Memory B cell (primary cell): ENCODE results near the gene MLANA.
"Not testable (repeated sequence)": the region's sequence is repeated elsewhere in the genome, so short reads cannot be mapped to it uniquely, and the experiment has no call there.

Experiments
- ATAC-seq: fragments of 150-1000 bp; cut with Tn5 transposase; 2 replicates; pipeline ENCODE4 v1.10.0; 2021; ENCODE audit warnings: low read depth, mild to moderate bottlenecking, moderate library complexity
- DNase-seq, 2 donors: peaks; one replicate each; pipeline ENCODE4 v3.0.0; 2022; ENCODE audit warnings: low spot score in 2 of 2
- H3K27ac Mint-ChIP-seq: one replicate; pipeline ENCODE4 v1.8.0; 2022; ENCODE audit warnings: mild to moderate bottlenecking, moderate library complexity, mixed read lengths
- H3K27me3 Mint-ChIP-seq: one replicate; pipeline ENCODE4 v1.8.0; 2022; ENCODE audit warnings: mixed read lengths
- H3K36me3 Mint-ChIP-seq: one replicate; pipeline ENCODE4 v1.8.0; 2022; ENCODE audit warnings: mild to moderate bottlenecking, mixed read lengths
- H3K4me1 Mint-ChIP-seq: one replicate; pipeline ENCODE4 v1.8.0; 2022; ENCODE audit warnings: mixed read lengths
- H3K4me3 Mint-ChIP-seq: one replicate; pipeline ENCODE4 v1.8.0; 2022; ENCODE audit warnings: mild to moderate bottlenecking, moderate library complexity, mixed read lengths
- H3K9me3 Mint-ChIP-seq: one replicate; pipeline ENCODE4 v1.8.0; 2022; ENCODE audit warnings: mixed read lengths

Gene MLANA

GRCh38 chr9:5876711-5877110 is 14.0 kb upstream of the MLANA start:
- Mint-ChIP-seq H3K4me3 (no peak overlapping the region), H3K27ac (no peak overlapping the region), H3K9me3 (no peaks in the 10 kb centered on the region), H3K4me1 (peaks cover 13% of the 10 kb centered on the region), H3K27me3 (no peaks in the 10 kb centered on the region), H3K36me3 (peaks cover 15% of the 10 kb centered on the region)
- ATAC-seq (no peak), DNase-seq (no peak)

GRCh38 chr9:5879419-5880181 is 11.1 kb upstream of the MLANA start:
- Mint-ChIP-seq H3K4me1 (peaks cover 13% of the 10 kb centered on the region), H3K27ac (no peak overlapping the region)
- no peak for ATAC-seq

GRCh38 chr9:5882244-5883012 is 8.3 kb upstream of the MLANA start:
- not testable (repeated sequence) for ATAC-seq, H3K9me3 Mint-ChIP-seq, H3K4me1 Mint-ChIP-seq, H3K27me3 Mint-ChIP-seq, H3K4me3 Mint-ChIP-seq, H3K27ac Mint-ChIP-seq, DNase-seq, H3K36me3 Mint-ChIP-seq

More at GRCh38 chr9:5879419-5880181, 11.1 kb upstream of the MLANA start:
- no peaks in the 10 kb centered on the region for H3K27me3 Mint-ChIP-seq
- H3K36me3 Mint-ChIP-seq, result peaks cover 9% of the 10 kb centered on the region
- no peaks in the 10 kb centered on the region for H3K9me3 Mint-ChIP-seq
- no peak for DNase-seq
- no peak overlapping the region for H3K4me3 Mint-ChIP-seq

- DNase-seq (no peak), ATAC-seq (no peak)
- Mint-ChIP-seq H3K27ac (no peak overlapping the region), H3K9me3 (no peaks in the 10 kb centered on the region), H3K36me3 (peaks cover 6% of the 10 kb centered on the region), H3K27me3 (no peaks in the 10 kb centered on the region), H3K4me3 (no peak overlapping the region), H3K4me1 (no peaks in the 10 kb centered on the region)
Observed at GRCh38 chr9:5884191-5884590, 6.5 kb upstream of the MLANA start.

GRCh38 chr9:5886114-5886939 is 4.4 kb upstream of the MLANA start:
- Mint-ChIP-seq H3K4me1 (no peaks in the 10 kb centered on the region), H3K9me3 (no peaks in the 10 kb centered on the region), H3K4me3 (no peak overlapping the region), H3K27me3 (no peaks in the 10 kb centered on the region), H3K36me3 (peaks cover 6% of the 10 kb centered on the region), H3K27ac (no peak overlapping the region)
- ATAC-seq (peak; percentile 97), DNase-seq (peak; percentile 67 to 75)

- peaks cover 7% of the 10 kb centered on the region for H3K36me3 Mint-ChIP-seq
- no peaks in the 10 kb centered on the region for H3K27me3 Mint-ChIP-seq
- H3K27ac Mint-ChIP-seq, result no peak overlapping the region
- ATAC-seq (no peak), DNase-seq (no peak)
- H3K9me3 Mint-ChIP-seq, result no peaks in the 10 kb centered on the region
- no peaks in the 10 kb centered on the region for H3K4me1 Mint-ChIP-seq
- H3K4me3 Mint-ChIP-seq, result no peak overlapping the region
Observed at GRCh38 chr9:5892456-5893133, 1.9 kb downstream of the MLANA start.

GRCh38 chr9:5893134-5893505 is 2.4 kb downstream of the MLANA start:
- ATAC-seq (no peak), DNase-seq (no peak)
- Mint-ChIP-seq H3K36me3 (peaks cover 7% of the 10 kb centered on the region), H3K9me3 (no peaks in the 10 kb centered on the region), H3K27ac (no peak overlapping the region), H3K4me3 (no peak overlapping the region), H3K4me1 (no peaks in the 10 kb centered on the region), H3K27me3 (no peaks in the 10 kb centered on the region)

- H3K4me3 Mint-ChIP-seq, result no peak overlapping the region
- peaks cover 13% of the 10 kb centered on the region for H3K36me3 Mint-ChIP-seq
- DNase-seq, result no peak
- no peaks in the 10 kb centered on the region for H3K4me1 Mint-ChIP-seq
- no peaks in the 10 kb centered on the region for H3K27me3 Mint-ChIP-seq
- no peak for ATAC-seq
- H3K9me3 Mint-ChIP-seq, result no peaks in the 10 kb centered on the region
- no peak overlapping the region for H3K27ac Mint-ChIP-seq
Observed at GRCh38 chr9:5893591-5894236, 3.0 kb downstream of the MLANA start.

GRCh38 chr9:5894237-5894959 is 3.7 kb downstream of the MLANA start:
- Mint-ChIP-seq H3K9me3 (no peaks in the 10 kb centered on the region), H3K4me3 (no peak overlapping the region), H3K36me3 (peaks cover 19% of the 10 kb centered on the region), H3K27me3 (no peaks in the 10 kb centered on the region), H3K4me1 (no peaks in the 10 kb centered on the region), H3K27ac (no peak overlapping the region)
- ATAC-seq (no peak), DNase-seq (no peak)

- no peak for DNase-seq
Observed at GRCh38 chr9:5895782-5896181, 5.1 kb downstream of the MLANA start.

GRCh38 chr9:5896863-5897262 is 6.2 kb downstream of the MLANA start:
- no peak overlapping the region for H3K4me3 Mint-ChIP-seq
- DNase-seq, result no peak
- no peak for ATAC-seq
- H3K27ac Mint-ChIP-seq, result no peak overlapping the region
- peaks cover 27% of the 10 kb centered on the region for H3K36me3 Mint-ChIP-seq
- H3K27me3 Mint-ChIP-seq, result no peaks in the 10 kb centered on the region
- no peaks in the 10 kb centered on the region for H3K4me1 Mint-ChIP-seq
- no peaks in the 10 kb centered on the region for H3K9me3 Mint-ChIP-seq

More at GRCh38 chr9:5895782-5896181, 5.1 kb downstream of the MLANA start:
- no peak overlapping the region for H3K27ac Mint-ChIP-seq
- H3K27me3 Mint-ChIP-seq, result no peaks in the 10 kb centered on the region
- H3K9me3 Mint-ChIP-seq, result no peaks in the 10 kb centered on the region
- H3K36me3 Mint-ChIP-seq, result peaks cover 25% of the 10 kb centered on the region
- H3K4me3 Mint-ChIP-seq, result no peak overlapping the region
- ATAC-seq, result no peak
- no peaks in the 10 kb centered on the region for H3K4me1 Mint-ChIP-seq

- Mint-ChIP-seq H3K9me3 (no peaks in the 10 kb centered on the region), H3K36me3 (peaks cover 30% of the 10 kb centered on the region), H3K27me3 (no peaks in the 10 kb centered on the region), H3K4me3 (no peak overlapping the region), H3K4me1 (no peaks in the 10 kb centered on the region), H3K27ac (no peak overlapping the region)
- no peak for ATAC-seq
- no peak for DNase-seq
Observed at GRCh38 chr9:5897851-5898250, 7.2 kb downstream of the MLANA start.

- ATAC-seq, result no peak
- no peak for DNase-seq
Observed at GRCh38 chr9:5899292-5899691, 8.6 kb downstream of the MLANA start.

More at GRCh38 chr9:5899292-5899691, 8.6 kb downstream of the MLANA start:
- H3K27me3 Mint-ChIP-seq, result no peaks in the 10 kb centered on the region
- H3K27ac Mint-ChIP-seq, result no peak overlapping the region
- H3K9me3 Mint-ChIP-seq, result no peaks in the 10 kb centered on the region
- peaks cover 33% of the 10 kb centered on the region for H3K36me3 Mint-ChIP-seq
- no peaks in the 10 kb centered on the region for H3K4me1 Mint-ChIP-seq
- no peak overlapping the region for H3K4me3 Mint-ChIP-seq
